IPS DF 4.7 (cell line): ENCODE results near the gene CYLD.

Experiments
- DNase-seq: peaks from one replicate; pipeline ENCODE4 v3.0.0-alpha.2; 2013; ENCODE audit warnings: low spot score; ENCODE audit errors: extremely low read depth

Gene CYLD

DNA sequence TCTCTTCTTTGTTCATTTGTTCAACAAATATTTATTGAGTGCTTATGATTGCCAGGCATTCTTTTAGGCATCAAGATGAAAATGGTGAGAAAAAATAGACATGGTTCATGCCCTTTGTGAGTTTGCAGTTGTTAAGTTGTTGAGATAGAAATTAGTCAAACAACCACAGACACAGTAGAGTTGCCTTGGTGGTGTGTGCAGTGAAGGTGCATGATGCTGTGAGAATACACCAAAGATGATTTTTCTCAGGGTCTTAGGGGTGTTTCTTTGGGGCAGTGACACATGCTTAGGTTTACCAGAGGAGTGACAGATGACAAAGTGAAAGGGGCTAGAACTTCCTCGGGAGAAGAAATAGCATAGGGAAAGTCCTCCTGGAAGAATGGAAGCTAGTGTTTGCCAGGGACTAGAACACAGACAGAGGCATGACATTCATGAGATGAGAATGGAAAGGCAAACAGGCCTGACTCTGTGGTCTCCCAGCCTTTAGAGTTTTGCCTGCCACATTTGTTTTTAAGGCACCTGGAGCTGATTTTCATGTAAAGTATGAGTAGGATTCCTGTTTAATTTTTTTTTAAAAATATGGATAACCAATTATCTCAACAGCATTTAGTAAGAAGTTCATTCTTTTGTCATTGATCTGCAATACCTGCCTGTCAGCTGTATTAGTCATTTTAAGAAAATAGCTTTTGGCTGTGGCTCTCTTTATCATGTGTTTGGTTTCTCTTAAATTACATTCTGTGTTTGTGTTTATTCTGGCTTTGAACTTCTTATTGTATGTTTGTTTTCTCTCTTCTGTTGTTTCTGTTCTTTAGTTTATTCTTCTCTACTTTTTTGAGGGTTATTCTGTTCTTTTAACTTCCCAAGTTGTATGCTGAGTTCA is 36.6 kb downstream of the CYLD start:
- no peak for DNase-seq

DNA sequence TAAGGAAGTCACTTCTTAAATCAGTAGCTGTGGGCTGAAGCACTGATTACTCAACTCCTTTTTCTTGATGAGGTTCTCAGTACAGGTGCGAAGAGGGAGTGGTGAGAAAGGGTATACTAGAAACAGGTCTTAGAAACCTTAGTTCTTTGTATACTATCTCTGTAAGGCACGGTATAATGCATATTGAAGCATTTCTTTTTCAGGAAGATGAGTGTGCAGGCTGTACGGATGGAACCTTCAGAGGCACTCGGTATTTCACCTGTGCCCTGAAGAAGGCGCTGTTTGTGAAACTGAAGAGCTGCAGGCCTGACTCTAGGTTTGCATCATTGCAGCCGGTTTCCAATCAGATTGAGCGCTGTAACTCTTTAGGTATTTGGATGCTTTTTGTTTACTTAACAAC is 39.2 kb downstream of the CYLD start:
- peak; percentile 22 for DNase-seq

DNA sequence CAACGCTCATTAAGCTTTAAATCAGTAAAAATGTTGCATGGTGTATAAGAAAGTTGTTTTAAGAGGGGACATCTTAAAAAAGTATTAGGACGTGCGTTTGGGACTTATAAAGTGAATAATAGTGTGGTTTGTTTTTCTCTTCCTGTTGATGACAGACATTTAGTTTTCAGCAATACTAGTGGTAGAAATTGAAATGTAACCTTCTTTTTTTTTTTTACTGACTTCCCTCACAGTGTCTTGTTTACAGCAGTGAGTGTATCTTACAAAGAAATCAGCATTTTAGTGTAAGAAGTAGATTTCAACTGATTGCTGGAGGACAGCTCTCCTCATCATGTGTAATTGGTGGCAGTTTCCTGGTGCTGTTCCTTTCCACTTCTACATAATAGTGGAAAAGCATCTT is 39.6 kb downstream of the CYLD start:
- DNase-seq, result no peak

DNA sequence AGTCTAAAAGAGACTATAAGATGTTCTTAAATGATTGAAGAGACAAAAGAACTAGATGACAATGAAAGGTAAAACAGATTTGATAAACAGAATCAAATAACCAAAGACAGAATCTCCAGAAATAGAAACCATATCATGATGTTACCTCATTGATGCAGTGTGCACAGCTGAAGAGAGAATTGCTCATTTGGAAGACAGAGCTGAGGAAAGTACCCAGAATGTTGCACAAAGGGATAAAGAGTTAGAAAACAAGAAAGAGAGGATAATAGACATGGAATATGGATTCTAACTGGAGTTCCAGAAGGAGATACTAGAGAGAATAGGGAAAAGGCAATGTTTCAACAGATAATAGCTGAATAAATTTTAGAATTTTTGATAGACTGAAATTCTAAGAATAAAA is 47.9 kb downstream of the CYLD start:
- DNase-seq, result no peak

DNA sequence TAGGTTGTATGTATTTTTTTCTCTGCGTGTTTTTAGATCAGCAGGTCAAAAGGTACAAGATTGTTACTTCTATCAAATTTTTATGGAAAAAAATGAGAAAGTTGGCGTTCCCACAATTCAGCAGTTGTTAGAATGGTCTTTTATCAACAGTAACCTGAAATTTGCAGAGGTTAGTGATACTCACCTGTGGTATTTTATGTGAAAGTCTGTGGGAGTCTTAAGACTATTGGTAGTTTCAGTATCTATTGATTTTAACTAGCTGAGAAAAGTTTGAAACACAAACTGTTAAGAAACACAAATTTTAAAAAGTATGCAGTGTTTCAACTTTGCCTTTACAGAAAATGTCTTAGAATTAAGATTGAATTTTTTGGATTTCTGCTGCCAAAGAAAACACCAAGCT is 49.6 kb downstream of the CYLD start:
- no peak for DNase-seq

DNA sequence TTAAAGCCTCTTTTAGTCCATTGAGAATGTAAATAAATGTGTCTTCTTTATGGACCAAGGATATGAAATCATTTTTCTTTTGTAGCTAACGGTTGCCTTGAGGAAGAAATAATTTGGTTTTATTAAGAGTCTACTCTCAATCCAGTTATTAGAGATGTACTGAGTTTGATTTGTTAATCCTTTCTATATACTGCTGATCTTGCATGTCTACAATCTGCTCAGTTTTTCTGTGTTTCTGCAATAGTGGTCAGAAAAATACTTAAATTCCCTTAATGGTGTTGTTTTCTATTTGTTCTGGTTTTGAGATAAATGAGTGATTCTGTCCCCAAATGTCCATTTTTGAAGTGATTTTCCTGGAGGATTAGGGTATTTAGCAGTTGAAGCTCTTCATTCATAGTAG is 54.9 kb downstream of the CYLD start:
- DNase-seq, result no peak

DNA sequence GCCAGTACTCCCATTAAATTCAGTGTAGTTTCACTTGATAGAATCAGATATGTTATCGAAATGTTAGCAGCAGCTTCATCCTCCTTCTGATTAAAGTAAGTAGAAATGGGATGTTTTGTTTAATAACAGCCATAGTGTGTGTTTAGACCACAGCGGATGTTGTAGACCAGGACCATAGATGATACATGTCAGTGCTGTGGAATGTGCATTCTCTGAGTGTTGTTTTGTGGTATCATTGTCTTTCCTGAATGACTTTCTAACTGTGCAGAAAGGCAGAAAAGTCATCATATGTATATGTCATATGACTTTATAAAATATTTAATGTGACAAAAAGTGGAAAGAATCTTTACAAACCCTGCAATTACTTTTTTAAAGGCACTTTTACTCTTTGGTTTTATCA is 55.6 kb downstream of the CYLD start:
- DNase-seq, result no peak

DNA sequence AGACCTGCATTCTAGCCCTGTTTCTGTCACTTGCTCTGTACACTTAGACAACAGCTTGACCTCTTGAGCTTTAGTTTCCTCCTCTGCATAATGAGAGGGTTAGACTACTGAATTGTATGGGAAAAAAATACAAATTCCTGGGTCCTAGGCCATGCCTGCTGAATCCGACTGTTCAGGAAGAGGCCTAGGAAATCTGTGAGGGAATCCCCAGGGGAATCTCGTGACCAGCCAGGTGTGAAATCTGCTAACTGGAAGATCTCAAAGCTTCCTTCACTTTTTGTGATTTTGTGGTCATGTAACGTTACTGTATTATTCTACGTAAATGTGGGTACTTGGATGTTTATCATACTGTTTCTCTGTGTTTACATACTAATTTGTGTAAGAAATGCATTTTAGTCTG is 58.2 kb downstream of the CYLD start:
- no peak for DNase-seq

DNA sequence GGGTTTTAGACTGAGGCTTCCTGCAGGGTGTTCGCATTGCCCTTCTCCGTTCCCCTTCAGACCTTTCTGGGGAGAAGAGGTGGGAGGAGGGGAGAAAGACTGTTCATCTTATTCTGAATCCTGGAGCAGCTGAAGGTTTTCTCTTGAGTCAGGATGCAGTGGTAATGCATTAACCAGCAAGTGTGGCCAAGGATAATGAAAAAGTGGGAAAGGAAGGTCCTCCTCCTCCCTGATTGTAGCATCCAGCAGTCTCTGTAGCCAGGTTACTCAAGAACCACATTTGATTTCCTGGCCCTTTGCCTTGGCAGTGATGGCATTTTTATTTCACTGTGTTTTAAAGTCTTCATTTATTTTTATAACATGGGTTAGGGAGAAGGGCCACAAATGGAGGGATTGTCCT is 59.1 kb downstream of the CYLD start:
- no peak for DNase-seq

DNA sequence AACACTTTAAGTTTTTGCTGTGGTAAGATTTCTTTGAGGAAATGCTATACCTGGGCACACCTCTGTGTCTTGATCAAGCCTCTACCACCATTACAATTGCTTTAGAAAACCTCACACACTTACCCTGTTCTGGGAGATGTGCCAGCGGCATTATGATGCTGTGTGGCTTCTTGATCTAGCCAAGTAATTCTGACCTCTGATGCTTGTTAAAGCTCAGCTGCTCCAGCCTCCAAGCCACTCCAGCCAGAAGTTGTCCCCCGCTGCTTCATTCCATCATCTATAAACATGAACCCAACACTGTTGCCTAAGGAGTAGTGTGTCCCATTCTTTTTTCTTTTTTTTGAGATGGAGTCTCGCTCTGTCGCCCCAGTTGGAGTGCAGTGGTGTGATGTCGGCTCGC is 60.1 kb downstream of the CYLD start:
- no peak for DNase-seq

DNA sequence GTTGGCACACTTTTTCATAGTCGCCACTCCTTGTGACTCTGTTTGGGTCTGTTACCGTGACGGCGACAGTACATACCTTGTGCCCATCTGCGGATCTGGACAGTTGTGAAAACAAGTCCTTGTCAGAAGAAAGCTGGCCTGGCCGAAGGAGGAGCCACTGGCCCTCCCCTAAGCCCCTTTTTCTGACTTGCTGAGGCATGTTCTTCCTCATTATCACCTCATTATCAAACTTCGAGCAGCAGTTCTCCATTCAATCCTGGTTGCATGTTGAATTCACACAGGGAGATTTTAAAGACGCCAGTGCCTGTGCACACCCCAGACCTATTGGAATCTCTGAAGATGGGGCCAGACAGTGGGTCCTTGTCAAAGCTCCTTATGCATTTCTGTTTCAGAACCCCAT is 61.1 kb downstream of the CYLD start:
- DNase-seq, result no peak

DNA sequence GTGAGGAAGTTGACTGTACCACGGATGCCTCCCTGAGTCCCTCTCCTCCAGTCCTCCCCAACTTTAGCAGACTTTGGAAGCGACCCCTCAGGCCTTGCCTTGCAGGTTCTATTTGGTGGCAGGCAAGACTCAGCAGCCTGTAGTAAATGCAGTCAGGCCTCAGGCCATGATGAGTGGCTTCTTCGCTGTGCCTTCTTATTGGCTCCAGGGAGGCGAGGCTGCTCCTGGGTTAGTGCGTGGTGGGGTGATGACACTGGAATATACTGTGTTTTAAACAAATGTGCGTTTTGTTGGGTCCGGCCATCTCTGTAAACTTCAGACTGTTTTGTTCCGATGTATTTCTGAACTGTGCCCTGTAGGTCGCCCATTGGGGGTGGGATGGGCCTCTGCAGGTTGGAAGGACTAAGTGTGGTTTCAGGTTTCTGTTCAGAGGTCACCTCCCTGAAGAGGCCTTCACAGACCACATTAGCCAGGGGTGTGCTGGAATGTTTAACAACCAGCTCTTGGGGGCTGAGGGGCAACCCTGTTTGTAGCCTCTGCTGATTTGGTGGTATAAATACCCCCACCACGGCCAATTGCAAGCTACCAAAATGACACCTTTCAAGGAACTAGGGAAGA is 62.5 kb downstream of the CYLD start:
- no peak for DNase-seq

DNA sequence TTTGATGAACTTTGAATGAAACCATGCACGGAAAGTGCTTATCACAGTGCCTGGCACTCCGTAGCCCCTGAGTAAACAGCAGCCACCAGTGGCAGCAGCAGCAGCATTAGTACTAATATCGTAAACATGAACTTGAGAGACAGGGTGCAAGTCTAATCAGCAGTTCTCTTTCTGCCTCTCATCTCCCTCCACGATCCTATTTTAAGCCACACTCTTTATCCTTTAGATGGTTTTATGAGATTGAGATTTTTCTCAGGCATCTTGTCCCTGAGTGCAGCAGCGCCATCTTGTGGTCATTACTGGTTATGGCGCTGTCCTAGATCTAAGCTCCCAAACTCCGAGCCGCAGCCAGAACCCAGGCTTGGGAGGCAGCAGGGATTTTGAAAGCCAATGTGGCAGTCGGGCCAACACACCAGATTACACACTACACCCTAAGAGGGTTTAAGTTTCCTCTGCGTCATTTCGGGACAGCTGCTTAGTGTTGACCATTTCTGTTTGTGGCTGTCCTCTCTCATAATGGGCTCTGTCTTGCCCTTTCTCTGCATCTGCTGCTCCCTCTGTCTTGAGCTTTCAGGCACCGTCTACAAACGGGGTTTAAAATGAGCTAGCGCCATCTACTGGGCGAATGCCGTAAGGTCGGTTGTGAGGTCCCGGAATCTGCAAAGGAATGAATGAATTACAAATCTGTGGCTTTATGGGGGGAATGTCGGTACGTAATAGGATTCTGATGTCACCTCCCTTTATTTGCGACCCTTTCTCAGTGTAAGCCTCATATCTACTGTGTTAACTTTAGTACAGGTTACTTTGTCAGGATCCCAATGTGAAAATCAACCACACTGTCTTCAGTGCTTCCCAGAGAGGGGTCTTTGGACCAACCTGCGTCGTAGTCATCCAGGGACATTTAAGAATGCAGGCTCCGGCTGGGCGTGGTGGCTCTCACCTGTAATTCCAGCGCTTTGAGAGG is 64.5 kb downstream of the CYLD start:
- peak; percentile 80 for DNase-seq

DNA sequence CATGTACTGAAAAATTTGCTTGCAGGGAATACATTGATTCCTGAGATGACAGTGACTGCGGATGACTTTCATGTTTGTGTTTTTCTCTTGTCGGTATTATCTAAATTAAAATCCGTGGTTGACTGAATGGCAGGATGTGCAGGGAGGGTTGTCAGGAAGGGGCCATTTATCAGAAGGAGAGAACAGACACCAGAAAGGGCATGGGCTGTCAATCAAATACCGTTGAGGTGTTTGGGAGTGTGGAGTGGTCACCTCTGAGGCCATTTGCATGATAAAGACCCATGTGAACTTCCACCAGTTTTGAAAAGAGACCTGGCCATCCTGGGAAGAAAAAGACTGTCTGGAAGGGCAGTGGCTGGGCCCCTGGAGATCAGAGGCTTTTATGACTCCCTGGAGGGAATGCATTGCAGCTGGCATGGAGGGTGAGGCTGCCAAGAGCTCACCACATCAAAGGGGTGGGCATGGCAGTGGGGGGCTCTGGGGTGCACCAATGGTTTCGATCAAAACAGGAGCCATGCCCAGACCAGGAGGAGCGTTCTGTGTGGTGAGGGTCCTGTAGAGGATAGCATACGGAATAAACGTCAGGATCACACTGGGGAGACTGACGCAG is 67.1 kb downstream of the CYLD start:
- DNase-seq, result no peak

DNA sequence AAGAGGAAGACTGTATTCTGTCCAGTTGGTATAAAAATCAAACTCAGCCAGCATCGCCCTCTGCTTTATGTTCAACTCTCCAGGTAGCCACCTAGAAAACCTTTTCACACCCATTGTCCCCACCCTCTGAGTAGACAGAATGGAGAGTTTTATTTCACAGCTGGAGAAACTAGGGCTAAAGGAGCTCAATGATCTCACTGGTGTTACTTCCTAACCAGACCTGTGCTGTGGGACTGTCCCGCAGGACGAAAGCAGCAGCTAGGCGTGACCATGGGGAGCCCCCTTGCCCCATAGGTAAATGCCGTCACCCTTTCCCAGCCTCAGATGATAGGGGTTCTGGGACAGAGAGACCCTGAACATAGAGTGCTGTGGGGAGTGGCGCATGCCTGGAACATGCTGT is 67.7 kb downstream of the CYLD start:
- DNase-seq, result no peak

DNA sequence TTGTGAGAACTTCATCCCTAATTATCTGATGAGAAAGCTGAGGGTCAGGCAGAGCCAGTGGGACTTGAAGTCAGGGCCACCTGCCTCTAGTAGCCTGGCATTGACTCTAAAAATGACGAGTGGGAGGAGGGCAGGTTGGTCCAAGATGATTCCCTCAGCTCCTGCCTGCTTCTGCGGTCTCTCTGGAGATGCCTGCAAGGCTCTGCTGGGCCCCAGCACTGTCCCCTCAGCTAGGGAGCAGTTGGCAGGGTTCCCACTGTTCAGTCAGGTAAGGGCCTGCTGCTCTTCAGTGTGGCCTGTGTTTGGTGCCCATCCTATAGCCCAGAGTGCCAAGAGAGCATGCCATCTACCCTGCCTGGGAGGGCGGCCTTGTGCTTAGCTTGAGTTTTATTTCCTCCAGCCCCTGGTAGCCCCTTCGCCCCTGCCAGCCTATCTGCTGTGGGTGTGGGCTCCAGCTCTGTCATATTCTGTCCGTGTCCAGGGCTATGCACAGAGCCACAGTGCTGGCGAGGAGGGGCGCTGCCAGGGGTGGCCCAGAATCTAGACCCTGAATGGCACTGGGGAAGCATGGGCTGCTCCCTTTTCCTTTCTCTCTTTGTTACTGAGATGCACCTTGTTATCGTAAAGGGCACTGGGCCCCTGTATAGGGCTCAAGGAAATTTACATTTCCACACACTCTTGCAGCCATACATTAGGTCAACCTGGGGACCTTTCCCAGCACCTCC is 68.5 kb downstream of the CYLD start:
- DNase-seq, result no peak

DNA sequence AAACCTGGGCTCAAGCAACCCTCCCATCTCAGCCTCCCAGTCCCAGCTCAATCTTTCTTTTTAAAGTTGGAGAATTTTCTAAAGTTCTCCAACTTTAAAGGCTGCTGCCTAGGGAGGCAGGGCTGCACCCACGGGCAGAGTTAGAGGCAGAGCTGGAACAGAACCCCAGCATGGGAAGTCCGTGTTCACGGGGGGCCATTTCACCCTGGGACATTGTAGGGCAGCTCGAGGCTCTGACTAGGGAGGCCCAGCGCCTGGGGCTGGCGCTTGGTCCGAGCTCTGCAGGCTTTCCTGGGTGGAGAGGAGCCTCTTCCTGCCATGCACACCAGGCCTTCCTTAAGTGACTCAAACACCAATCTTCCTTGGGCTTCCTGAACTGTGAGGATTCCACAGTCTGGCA is 70.2 kb downstream of the CYLD start:
- DNase-seq, result no peak

DNA sequence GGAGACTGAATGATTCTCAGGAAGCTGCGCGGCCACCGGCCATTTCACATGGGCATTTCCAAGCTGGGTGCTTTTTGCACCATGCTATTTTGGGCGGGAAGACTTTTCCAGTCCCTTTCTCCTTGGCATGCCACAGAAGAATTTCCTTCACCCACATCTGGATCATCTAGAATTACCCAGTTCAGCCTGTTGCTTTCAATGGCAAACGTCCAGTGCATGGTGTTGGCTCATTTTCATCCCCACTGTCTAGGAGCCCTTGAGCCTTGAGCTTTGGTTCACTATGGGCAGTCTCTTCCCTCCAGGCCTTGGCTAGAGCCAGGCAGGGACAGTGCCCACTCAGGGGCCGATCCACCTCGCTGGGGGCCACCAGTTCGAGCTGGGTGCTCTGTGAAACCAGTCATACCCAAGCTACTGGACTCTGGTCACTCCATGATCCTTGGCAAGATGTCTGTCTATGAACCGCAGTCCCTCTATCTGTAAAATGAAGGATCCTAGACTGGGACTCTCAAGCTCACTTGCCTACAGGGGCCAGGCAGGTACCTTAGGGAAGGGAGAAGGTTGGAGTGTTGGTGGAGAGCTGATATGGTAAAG is 71.1 kb downstream of the CYLD start:
- DNase-seq, result no peak

DNA sequence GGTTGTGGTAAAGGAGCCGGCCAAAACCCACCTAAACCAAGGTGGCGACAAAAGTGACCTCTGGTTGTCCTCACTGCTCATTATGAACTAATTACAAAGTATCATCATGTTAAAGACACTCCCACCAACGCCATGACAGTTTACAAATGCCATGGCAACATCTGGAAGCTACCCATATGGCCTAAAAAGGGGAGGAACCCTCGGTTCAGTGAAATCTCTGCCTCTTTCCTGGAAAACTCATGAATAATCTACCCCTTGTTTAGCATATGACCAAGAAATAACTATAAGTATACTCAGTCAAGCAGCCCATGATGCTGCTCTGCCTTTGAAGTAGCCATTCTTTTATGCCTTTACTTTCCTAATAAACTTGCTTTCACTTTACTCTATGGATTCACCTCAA is 72.2 kb downstream of the CYLD start:
- no peak for DNase-seq

DNA sequence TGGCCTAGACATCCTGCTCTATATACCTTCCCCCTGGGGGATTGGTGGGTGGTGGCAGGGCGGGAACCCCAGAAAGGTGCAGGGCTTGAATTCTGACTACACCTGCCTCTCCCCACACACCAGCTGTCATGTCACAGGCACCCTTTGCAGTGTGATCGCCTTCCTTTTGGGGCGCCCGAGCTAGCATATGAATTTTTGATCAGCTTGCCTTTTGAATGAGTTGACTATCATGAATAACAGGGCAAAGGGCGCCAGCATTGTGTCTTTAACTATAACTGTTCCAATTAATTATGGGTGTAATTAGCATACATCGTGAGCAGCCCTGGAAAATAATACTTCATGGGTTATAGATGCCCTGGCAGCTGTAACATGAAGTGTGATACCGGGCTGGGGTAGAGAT is 72.7 kb downstream of the CYLD start:
- no peak for DNase-seq

DNA sequence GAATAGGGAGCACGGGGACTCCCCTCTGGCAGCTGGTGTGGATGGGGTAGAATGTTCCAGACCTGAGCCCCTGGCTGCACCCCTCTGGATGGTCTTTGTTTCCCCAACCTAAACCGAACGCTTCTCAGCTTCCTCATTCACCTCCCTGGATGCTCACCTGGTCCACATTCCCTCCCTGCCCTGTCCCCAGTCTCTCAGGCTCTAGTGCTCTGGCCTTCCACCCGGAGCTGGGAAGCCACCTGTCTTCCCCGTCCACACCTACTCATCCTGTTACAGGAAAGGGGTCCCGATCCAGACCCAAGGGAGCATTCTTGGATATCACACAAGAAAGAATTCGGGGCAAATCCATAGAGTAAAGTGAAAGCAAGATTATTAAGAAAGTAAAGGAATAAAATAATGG is 73.5 kb downstream of the CYLD start:
- DNase-seq, result no peak
